DND-41 (cell line): ENCODE measurements around the gene GRIFIN.

Source experiments
- EZH2 ChIP-seq: IDR thresholded peaks from 3 replicates; pipeline ENCODE4 v1.6.1; 2012; ENCODE audit warnings: borderline replicate concordance, low read depth, mild to moderate bottlenecking, moderate library complexity, low read length, inconsistent platforms; ENCODE audit not compliant: severe bottlenecking
- TF ChIP-seq, protein P1 (sequence below): IDR thresholded peaks from 2 replicates; pipeline ENCODE4 v1.5.1; 2012; ENCODE audit warnings: borderline replicate concordance, low read length, moderate library complexity, mild to moderate bottlenecking; ENCODE audit not compliant: poor library complexity, severe bottlenecking; ENCODE audit errors: extremely low read depth

- TF ChIP-seq, protein P1, sequence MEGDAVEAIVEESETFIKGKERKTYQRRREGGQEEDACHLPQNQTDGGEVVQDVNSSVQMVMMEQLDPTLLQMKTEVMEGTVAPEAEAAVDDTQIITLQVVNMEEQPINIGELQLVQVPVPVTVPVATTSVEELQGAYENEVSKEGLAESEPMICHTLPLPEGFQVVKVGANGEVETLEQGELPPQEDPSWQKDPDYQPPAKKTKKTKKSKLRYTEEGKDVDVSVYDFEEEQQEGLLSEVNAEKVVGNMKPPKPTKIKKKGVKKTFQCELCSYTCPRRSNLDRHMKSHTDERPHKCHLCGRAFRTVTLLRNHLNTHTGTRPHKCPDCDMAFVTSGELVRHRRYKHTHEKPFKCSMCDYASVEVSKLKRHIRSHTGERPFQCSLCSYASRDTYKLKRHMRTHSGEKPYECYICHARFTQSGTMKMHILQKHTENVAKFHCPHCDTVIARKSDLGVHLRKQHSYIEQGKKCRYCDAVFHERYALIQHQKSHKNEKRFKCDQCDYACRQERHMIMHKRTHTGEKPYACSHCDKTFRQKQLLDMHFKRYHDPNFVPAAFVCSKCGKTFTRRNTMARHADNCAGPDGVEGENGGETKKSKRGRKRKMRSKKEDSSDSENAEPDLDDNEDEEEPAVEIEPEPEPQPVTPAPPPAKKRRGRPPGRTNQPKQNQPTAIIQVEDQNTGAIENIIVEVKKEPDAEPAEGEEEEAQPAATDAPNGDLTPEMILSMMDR = no peak
- TF ChIP-seq EZH2 = no peak
Measured at GRCh38 chr7:2483494-2483893, 7.3 kb upstream of the GRIFIN start.
